GM12878 (cell line): ENCODE measurements around the gene SACM1L. TPM values are rescaled to one million over a fixed set of nuclear protein-coding genes. Genes with fewer than 3 reads are reported as not detected.
A peak's percentile ranks its signal among the peaks of the same experiment; 100 is the strongest.

Experiments used
- BCL11A ChIP-seq: IDR thresholded peaks from 2 replicates; pipeline ENCODE4 v1.6.1; 2011; ENCODE audit warnings: low read depth, low read length
- CBX3 ChIP-seq: fragments of 200-600 bp; sonication (generic); IDR thresholded peaks from 2 replicates; pipeline ENCODE4 v1.6.1; 2016; ENCODE audit warnings: low read depth, borderline replicate concordance
- CREB1 ChIP-seq: IDR thresholded peaks from 2 replicates; pipeline ENCODE4 v1.6.1; 2012; ENCODE audit warnings: low read depth, mild to moderate bottlenecking, inconsistent platforms
- E2F4 ChIP-seq: IDR thresholded peaks from 2 replicates; pipeline ENCODE4 v1.6.1; 2012; ENCODE audit warnings: low read depth, low read length, improper control_type of control experiment
- EED ChIP-seq: sonication (generic); IDR thresholded peaks from 2 replicates; pipeline ENCODE4 v1.6.1; 2016; ENCODE audit warnings: antibody characterized with exemption, low read depth
- HCFC1 ChIP-seq: fragments of 150-350 bp; IDR thresholded peaks from 2 replicates; pipeline ENCODE4 v1.6.1; 2014; ENCODE audit warnings: low read length
- HDAC2 ChIP-seq: fragments of 200-600 bp; sonication (generic); IDR thresholded peaks from 2 replicates; pipeline ENCODE4 v1.6.1; 2017
- HDAC6 ChIP-seq: fragments of 200-600 bp; sonication (generic); IDR thresholded peaks from one replicate; pipeline ENCODE4 v1.8.0; 2017; ENCODE audit warnings: antibody characterized with exemption; ENCODE audit not compliant: unreplicated experiment
- IKZF1 ChIP-seq: fragments of 450-650 bp; conservative IDR thresholded peaks from 2 replicates; pipeline ENCODE4 v1.6.1; 2017; ENCODE audit warnings: antibody characterized with exemption, mild to moderate bottlenecking
- JUND ChIP-seq: IDR thresholded peaks from 2 replicates; pipeline ENCODE4 v1.6.1; 2012; ENCODE audit warnings: low read depth, mild to moderate bottlenecking, low read length, improper control_type of control experiment, moderate library complexity
- KDM1A ChIP-seq: fragments of 200-600 bp; sonication (generic); IDR thresholded peaks from 2 replicates; pipeline ENCODE4 v1.6.1; 2016; ENCODE audit warnings: borderline replicate concordance
- MTA3 ChIP-seq: IDR thresholded peaks from 2 replicates; pipeline ENCODE4 v1.6.1; 2012; ENCODE audit warnings: low read length, inconsistent platforms, borderline replicate concordance
- NFXL1 ChIP-seq: fragments of 450-650 bp; IDR thresholded peaks from 2 replicates; pipeline ENCODE4 v1.6.1; 2017; ENCODE audit warnings: antibody characterized with exemption, mild to moderate bottlenecking, borderline replicate concordance
- NRF1 ChIP-seq: conservative IDR thresholded peaks from 2 replicates; pipeline ENCODE4 v1.6.1; 2011; ENCODE audit warnings: mild to moderate bottlenecking, low read depth, low read length, improper control_type of control experiment
- PAX5 ChIP-seq: IDR thresholded peaks from 2 replicates; pipeline ENCODE4 v1.6.1; 2011; ENCODE audit warnings: low read depth, low read length, borderline replicate concordance
- RCOR1 ChIP-seq: conservative IDR thresholded peaks from 2 replicates; pipeline ENCODE4 v1.6.1; 2012; ENCODE audit warnings: low read depth, low read length, improper control_type of control experiment
- SREBF1 ChIP-seq: IDR thresholded peaks from 2 replicates; pipeline ENCODE4 v1.6.1; 2012; ENCODE audit warnings: mild to moderate bottlenecking, low read length
- STAT3 ChIP-seq: IDR thresholded peaks from 2 replicates; pipeline ENCODE4 v1.6.1; 2011; ENCODE audit warnings: low read depth, low read length, improper control_type of control experiment
- USF2 ChIP-seq: IDR thresholded peaks from 2 replicates; pipeline ENCODE4 v1.6.1; 2011; ENCODE audit warnings: low read depth, low read length, improper control_type of control experiment, borderline replicate concordance
- ZNF217 ChIP-seq: fragments of 450-650 bp; IDR thresholded peaks from 2 replicates; pipeline ENCODE4 v1.6.1; 2017; ENCODE audit warnings: antibody characterized with exemption, mild to moderate bottlenecking
- polyA plus RNA-seq, 11 experiments: library from polyadenylated mRNA; depleted of rRNA in 4 of 11; unstranded in 6 of 11; stranded (reverse) in 5 of 11; fragments of >200 nt; fragmentation: Nextera tagmentation in 4 of 11; fragmentation: Illumina TruSeq in 1 of 11; extraction: Ambion mirVana in 4 of 11; extraction: Trizol in 1 of 11; gene quantifications; 1 replicate in 1 of 11; 2 replicates in 10 of 11; pipeline versions ENCODE4 v1.2.1 to v1.2.3, GENCODE V29; 2011 to 2016; ENCODE audit warnings: inconsistent platforms in 2 of 11, missing spikeins in 2 of 11, low read depth in 1 of 11
- total RNA-seq, 4 experiments: library from RNA; depleted of rRNA in 3 of 4; stranded (reverse); fragments of >200 nt in 3 of 4; fragmentation: Illumina TruSeq in 1 of 4; extraction: Trizol in 1 of 4; gene quantifications; 2 replicates each; pipeline versions ENCODE4 v1.2.1 to v1.2.3, GENCODE V29; 2013 to 2021
- TF ChIP-seq, protein P1 (sequence below): fragments of 450-650 bp; IDR thresholded peaks from 2 replicates; pipeline ENCODE4 v1.6.1; 2014; ENCODE audit warnings: mild to moderate bottlenecking
- TF ChIP-seq, protein P2 (sequence below): IDR thresholded peaks from 2 replicates; pipeline ENCODE4 v1.6.1; 2012; ENCODE audit warnings: low read depth, low read length, improper control_type of control experiment
- TF ChIP-seq, protein P3 (sequence below): fragments of 450-650 bp; IDR thresholded peaks from 2 replicates; pipeline ENCODE4 v1.6.1; 2017; ENCODE audit warnings: low read depth, mild to moderate bottlenecking, moderate library complexity
- TF ChIP-seq, protein P4 (sequence below): IDR thresholded peaks from 2 replicates; pipeline ENCODE4 v1.6.1; 2011; ENCODE audit warnings: low read depth, mild to moderate bottlenecking, low read length, moderate library complexity, borderline replicate concordance; ENCODE audit errors: extremely low read depth

The SACM1L gene
- total and polyA plus RNA-seq, 10 of the 15 experiments (the other 5 are each of a cell fraction or from before 2014, with no cell fraction given), result 16.5 to 48.3 (median 28.9) TPM

DNA sequence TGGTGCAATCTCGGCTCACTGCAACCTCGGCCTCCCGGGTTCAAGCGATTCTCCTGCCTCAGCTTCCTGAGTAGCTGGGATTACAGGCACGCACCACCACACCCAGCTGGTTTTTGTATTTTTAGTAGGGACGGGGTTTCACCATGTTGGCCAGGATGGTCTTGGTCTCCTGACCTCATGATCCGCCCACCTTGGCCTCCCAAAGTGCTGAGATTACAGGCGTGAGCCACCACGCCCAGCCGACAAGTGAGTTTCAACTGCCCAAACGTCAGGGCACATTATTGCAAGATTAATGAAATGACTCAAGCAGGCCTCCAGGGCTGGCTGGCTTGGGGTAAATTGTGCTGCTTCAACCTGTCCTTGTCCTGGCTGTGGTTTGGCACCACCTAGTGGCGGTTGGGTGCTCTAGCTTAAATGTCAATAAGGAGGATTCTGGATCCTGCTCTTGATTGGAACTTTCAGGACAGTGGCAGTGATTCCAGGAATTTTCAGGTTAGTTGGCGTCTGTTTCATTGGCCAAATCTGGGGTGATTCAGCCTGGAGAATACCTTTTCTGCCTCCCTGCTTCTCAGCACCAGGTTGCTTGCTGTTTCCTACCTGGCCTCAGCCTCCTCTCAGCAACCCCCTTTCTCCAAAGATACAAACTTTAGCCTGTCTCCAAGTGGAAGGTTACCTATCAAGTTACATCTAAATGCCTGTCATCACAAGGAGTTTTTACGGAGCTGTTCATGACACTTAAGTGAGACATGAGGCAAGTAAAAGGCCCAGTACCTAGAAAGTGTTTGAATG lies 32.4 kb upstream of the SACM1L start (continued):
- no peak for TF ChIP-seq E2F4
- TF ChIP-seq KDM1A, result no peak
- no peak for TF ChIP-seq NRF1
- TF ChIP-seq HDAC6, result no peak
- peak; percentile 37; the same call in 1 of the 2 replicates for TF ChIP-seq BCL11A
- TF ChIP-seq SREBF1, result no peak
- TF ChIP-seq PAX5, result no peak
- TF ChIP-seq NFXL1, result no peak
- TF ChIP-seq, protein P1, sequence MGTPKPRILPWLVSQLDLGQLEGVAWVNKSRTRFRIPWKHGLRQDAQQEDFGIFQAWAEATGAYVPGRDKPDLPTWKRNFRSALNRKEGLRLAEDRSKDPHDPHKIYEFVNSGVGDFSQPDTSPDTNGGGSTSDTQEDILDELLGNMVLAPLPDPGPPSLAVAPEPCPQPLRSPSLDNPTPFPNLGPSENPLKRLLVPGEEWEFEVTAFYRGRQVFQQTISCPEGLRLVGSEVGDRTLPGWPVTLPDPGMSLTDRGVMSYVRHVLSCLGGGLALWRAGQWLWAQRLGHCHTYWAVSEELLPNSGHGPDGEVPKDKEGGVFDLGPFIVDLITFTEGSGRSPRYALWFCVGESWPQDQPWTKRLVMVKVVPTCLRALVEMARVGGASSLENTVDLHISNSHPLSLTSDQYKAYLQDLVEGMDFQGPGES, result no peak
- TF ChIP-seq, protein P2, sequence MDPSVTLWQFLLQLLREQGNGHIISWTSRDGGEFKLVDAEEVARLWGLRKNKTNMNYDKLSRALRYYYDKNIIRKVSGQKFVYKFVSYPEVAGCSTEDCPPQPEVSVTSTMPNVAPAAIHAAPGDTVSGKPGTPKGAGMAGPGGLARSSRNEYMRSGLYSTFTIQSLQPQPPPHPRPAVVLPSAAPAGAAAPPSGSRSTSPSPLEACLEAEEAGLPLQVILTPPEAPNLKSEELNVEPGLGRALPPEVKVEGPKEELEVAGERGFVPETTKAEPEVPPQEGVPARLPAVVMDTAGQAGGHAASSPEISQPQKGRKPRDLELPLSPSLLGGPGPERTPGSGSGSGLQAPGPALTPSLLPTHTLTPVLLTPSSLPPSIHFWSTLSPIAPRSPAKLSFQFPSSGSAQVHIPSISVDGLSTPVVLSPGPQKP, result no peak
- no peak for TF ChIP-seq ZNF217
- no peak for TF ChIP-seq USF2
- no peak for TF ChIP-seq JUND
- no peak for TF ChIP-seq RCOR1
- no peak for TF ChIP-seq CBX3
- no peak for TF ChIP-seq CREB1
- no peak for TF ChIP-seq STAT3
- TF ChIP-seq MTA3, result no peak
- TF ChIP-seq, protein P3, sequence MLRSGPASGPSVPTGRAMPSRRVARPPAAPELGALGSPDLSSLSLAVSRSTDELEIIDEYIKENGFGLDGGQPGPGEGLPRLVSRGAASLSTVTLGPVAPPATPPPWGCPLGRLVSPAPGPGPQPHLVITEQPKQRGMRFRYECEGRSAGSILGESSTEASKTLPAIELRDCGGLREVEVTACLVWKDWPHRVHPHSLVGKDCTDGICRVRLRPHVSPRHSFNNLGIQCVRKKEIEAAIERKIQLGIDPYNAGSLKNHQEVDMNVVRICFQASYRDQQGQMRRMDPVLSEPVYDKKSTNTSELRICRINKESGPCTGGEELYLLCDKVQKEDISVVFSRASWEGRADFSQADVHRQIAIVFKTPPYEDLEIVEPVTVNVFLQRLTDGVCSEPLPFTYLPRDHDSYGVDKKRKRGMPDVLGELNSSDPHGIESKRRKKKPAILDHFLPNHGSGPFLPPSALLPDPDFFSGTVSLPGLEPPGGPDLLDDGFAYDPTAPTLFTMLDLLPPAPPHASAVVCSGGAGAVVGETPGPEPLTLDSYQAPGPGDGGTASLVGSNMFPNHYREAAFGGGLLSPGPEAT, result peak; percentile 34; the same call in 1 of the 2 replicates
- TF ChIP-seq HDAC2, result no peak
- no peak; the same call in 1 of the 2 replicates for TF ChIP-seq EED
- TF ChIP-seq, protein P4, sequence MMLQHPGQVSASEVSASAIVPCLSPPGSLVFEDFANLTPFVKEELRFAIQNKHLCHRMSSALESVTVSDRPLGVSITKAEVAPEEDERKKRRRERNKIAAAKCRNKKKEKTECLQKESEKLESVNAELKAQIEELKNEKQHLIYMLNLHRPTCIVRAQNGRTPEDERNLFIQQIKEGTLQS, result no peak
- TF ChIP-seq IKZF1, result peak; percentile 51; the same call in 1 of the 2 replicates
- no peak for TF ChIP-seq HCFC1
